Measurements from ENCODE around the gene ZFAND3.

DNA sequence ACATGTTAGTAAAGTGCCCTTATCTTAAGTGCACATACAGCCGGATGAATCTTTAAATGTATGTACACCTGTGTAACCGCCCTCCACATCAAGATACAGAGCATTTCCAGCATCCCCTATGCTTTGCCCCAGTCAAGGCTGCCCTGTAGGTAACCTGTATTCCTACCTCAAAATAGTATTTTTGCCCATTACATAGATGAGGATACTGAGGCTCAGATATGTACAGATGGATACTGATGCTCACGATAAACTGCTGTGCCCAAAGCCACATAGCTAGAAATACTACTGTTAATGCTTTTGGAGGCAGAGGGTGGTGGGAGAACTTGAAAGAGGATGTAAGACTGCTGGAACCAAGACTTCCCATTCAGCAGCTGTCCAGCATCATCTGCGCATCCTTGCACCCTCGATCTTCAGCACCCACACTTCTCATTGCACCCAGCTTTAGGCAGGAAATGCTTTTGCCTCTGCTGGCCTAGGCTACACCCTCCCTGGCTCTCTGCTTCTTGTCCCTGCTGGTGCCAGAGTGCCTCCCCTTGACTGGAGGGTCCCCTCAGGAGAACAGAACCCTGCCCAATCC lies 27.0 kb upstream of the ZFAND3 start:
- TF ChIP-seq, protein P1, sequence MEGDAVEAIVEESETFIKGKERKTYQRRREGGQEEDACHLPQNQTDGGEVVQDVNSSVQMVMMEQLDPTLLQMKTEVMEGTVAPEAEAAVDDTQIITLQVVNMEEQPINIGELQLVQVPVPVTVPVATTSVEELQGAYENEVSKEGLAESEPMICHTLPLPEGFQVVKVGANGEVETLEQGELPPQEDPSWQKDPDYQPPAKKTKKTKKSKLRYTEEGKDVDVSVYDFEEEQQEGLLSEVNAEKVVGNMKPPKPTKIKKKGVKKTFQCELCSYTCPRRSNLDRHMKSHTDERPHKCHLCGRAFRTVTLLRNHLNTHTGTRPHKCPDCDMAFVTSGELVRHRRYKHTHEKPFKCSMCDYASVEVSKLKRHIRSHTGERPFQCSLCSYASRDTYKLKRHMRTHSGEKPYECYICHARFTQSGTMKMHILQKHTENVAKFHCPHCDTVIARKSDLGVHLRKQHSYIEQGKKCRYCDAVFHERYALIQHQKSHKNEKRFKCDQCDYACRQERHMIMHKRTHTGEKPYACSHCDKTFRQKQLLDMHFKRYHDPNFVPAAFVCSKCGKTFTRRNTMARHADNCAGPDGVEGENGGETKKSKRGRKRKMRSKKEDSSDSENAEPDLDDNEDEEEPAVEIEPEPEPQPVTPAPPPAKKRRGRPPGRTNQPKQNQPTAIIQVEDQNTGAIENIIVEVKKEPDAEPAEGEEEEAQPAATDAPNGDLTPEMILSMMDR (conservative IDR thresholded peaks at IDR 0.05 in 1 of 2, IDR thresholded peaks at IDR 0.05 in 1 of 2; ENCODE audit: low read depth in 1 of 2, low read length in 2 of 2): no peak
- no peak for TF ChIP-seq EZH2 (IDR thresholded peaks at IDR 0.05; ENCODE audit: low read length, missing control alignments)

Measured in fibroblast of lung (primary cell).